ENCODE results near the gene RIOK1. TPM values are rescaled to one million over a fixed set of nuclear protein-coding genes. Genes with fewer than 3 reads are reported as not detected.

RIOK1 gene
- polyA plus RNA-seq, 4 donors = 29.5 to 35.5 (median 31.8) TPM

Other genes starting within 250 kb of the RIOK1 start
- 100 to 1,000 TPM; 125 to 146 (median 143) TPM for gene SSR1, start 76.6 kb upstream of the RIOK1 start, polyA plus RNA-seq (ENCODE audit: insufficient read length in 4 of 4)
- gene CAGE1, start 66 bp upstream of the RIOK1 start, polyA plus RNA-seq (ENCODE audit: insufficient read length in 4 of 4) = under 1 TPM in 3 of 4 donors, not detected in 1; 0.17 to 0.20 (median 0.18) TPM
- gene DSP, start 151.9 kb downstream of the RIOK1 start, polyA plus RNA-seq (ENCODE audit: insufficient read length in 4 of 4) = 10 to 100 TPM; 67.9 to 84.6 (median 81.0) TPM
- gene SNRNP48, start 200.4 kb downstream of the RIOK1 start, polyA plus RNA-seq (ENCODE audit: insufficient read length in 4 of 4) = 10 to 100 TPM; 19.8 to 28.0 (median 21.5) TPM

Measured in right renal pelvis (tissue), 4 donors.